K562 (cell line): ENCODE measurements around the gene MIEN1. TPM values are rescaled to one million over a fixed set of nuclear protein-coding genes. Genes with fewer than 3 reads are reported as not detected.

Source experiments
- E2F8 ChIP-seq: fragments of 450-650 bp; IDR thresholded peaks from 2 replicates; pipeline ENCODE4 v1.7.1; 2018; ENCODE audit warnings: mild to moderate bottlenecking, low read depth; ENCODE audit not compliant: partially characterized antibody
- EGR1 ChIP-seq: fragments of 450-650 bp; conservative IDR thresholded peaks from 2 replicates; pipeline ENCODE4 v1.6.1; 2017; ENCODE audit warnings: mild to moderate bottlenecking
- ELF2 ChIP-seq: fragments of 250-450 bp; sonication (Bioruptor Pico); IDR thresholded peaks from 2 replicates; pipeline ENCODE4 v1.5.0; 2021; ENCODE audit warnings: mild to moderate bottlenecking
- GABPA ChIP-seq: fragments of 200-800 bp; sonication (Bioruptor generic); conservative IDR thresholded peaks from 2 replicates; pipeline ENCODE4 v1.6.1; 2016; ENCODE audit warnings: low read depth, missing genetic modification characterization, missing compliant biosample characterization
- HMGN3 ChIP-seq: IDR thresholded peaks from 2 replicates; pipeline ENCODE4 v1.6.1; 2011; ENCODE audit warnings: borderline replicate concordance, low read depth, mild to moderate bottlenecking, mixed read lengths, low read length; ENCODE audit not compliant: insufficient read length; ENCODE audit errors: extremely low read depth
- MECOM ChIP-seq: fragments of 250-450 bp; sonication (Bioruptor Pico); IDR thresholded peaks from 2 replicates; pipeline ENCODE4 v1.8.0; 2022; ENCODE audit warnings: inconsistent platforms
- MNT ChIP-seq, 2 experiments: fragments of 450-650 bp; conservative IDR thresholded peaks; 2 replicates each; pipeline ENCODE4 v1.6.1; 2017; ENCODE audit warnings: mild to moderate bottlenecking in 2 of 2, moderate library complexity in 2 of 2
- NCOA1 ChIP-seq: fragments of 450-650 bp; IDR thresholded peaks from 2 replicates; pipeline ENCODE4 v1.6.1; 2016; ENCODE audit warnings: low read depth
- NFYB ChIP-seq: IDR thresholded peaks from 2 replicates; pipeline ENCODE4 v1.6.1; 2011; ENCODE audit warnings: mild to moderate bottlenecking, moderate library complexity; ENCODE audit not compliant: insufficient read length; ENCODE audit errors: extremely low read depth
- NRF1 ChIP-seq, 2 experiments: fragments of 450-650 bp; IDR thresholded peaks in 1 of 2; conservative IDR thresholded peaks in 1 of 2; 2 replicates each; pipeline ENCODE4 v1.6.1; 2014; ENCODE audit warnings: mild to moderate bottlenecking in 2 of 2
- RB1 ChIP-seq: fragments of 450-650 bp; IDR thresholded peaks from 2 replicates; pipeline ENCODE4 v1.6.1; 2017; ENCODE audit warnings: low read depth, mild to moderate bottlenecking
- SPI1 ChIP-seq: IDR thresholded peaks from 2 replicates; pipeline ENCODE4 v1.6.1; 2011; ENCODE audit warnings: low read depth, low read length, control low read depth, borderline replicate concordance
- TFAP4 ChIP-seq: sonication (generic); formaldehyde crosslinking; IDR thresholded peaks from 2 replicates; pipeline ENCODE4 v1.8.0; 2022; ENCODE audit warnings: missing genetic modification reagents, mild to moderate bottlenecking, moderate library complexity, borderline replicate concordance
- U2AF2 ChIP-seq: fragments of 200-400 bp; formaldehyde crosslinking; optimal IDR thresholded peaks from 2 replicates; pipeline ENCODE3; 2017; ENCODE audit warnings: low read depth, mild to moderate bottlenecking, low read length
- ZEB2 ChIP-seq: fragments of 450-650 bp; IDR thresholded peaks from 2 replicates; pipeline ENCODE4 v1.6.1; 2016
- ZNF639 ChIP-seq, 2 experiments: fragments of 200-800 bp in 1 of 2; sonication (Bioruptor generic) in 1 of 2; sonication (generic) in 1 of 2; formaldehyde crosslinking in 1 of 2; IDR thresholded peaks in 1 of 2; conservative IDR thresholded peaks in 1 of 2; 2 replicates each; pipeline versions ENCODE4 v1.5.0 to v1.6.1; 2016 to 2020; ENCODE audit warnings: missing compliant biosample characterization in 1 of 2, missing genetic modification characterization in 1 of 2, missing genetic modification reagents in 1 of 2
- polyA plus RNA-seq, 8 experiments: library from polyadenylated mRNA; depleted of rRNA in 4 of 8; stranded (reverse) in 5 of 8; unstranded in 3 of 8; fragments of >200 nt; fragmentation: Nextera tagmentation in 2 of 8; fragmentation: Illumina TruSeq in 1 of 8; extraction: Ambion mirVana in 2 of 8; extraction: Trizol in 1 of 8; gene quantifications; 2 replicates each; pipeline versions ENCODE4 v1.2.1 to v1.2.3, GENCODE V29; 2011 to 2014; ENCODE audit warnings: inconsistent platforms in 1 of 8, missing spikeins in 1 of 8
- total RNA-seq, 7 experiments: library from RNA; depleted of rRNA in 6 of 7; stranded (reverse); fragments of >200 nt in 6 of 7; fragmentation: Illumina TruSeq in 2 of 7; extraction: Trizol in 2 of 7; gene quantifications; 2 replicates each; pipeline versions ENCODE4 v1.2.1 to v1.2.3, GENCODE V29; 2011 to 2021; ENCODE audit warnings: low replicate concordance in 1 of 7

Gene MIEN1
- total and polyA plus RNA-seq, 9 of the 15 experiments (the other 6 are each of a cell fraction or from before 2014, with no cell fraction given), result 61.3 to 142 (median 78.9) TPM

GRCh38 chr17:39687546-39688474 lies 42.5 kb downstream of the MIEN1 start, which contains the start of gene PGAP3 (continued):
- TF ChIP-seq TFAP4 (CRISPR knock-in tag), result peak; percentile 40; the same call in 1 of the 2 replicates
- TF ChIP-seq GABPA (tag), result peak; percentile 99
- peak; percentile 69 for TF ChIP-seq HMGN3
- TF ChIP-seq MNT (conservative IDR thresholded peaks at IDR 0.05), result peak; percentile 32 to 46; a peak in 2 of 4 replicates
- TF ChIP-seq E2F8, result peak; percentile 94
- TF ChIP-seq NCOA1, result peak; percentile 74
- TF ChIP-seq MECOM (CRISPR knock-in tag), result no peak
- TF ChIP-seq NRF1 (conservative IDR thresholded peaks at IDR 0.05 in 1 of 2, IDR thresholded peaks at IDR 0.05 in 1 of 2), result peak; percentile 85 to 88
- TF ChIP-seq ZEB2, result peak; percentile 84
- no peak for TF ChIP-seq U2AF2
- TF ChIP-seq NFYB, result peak; percentile 27
- peak in 1 of 2 experiments; percentile 98; a peak in 2 of 4 replicates for TF ChIP-seq ZNF639 (CRISPR knock-in tag; conservative IDR thresholded peaks at IDR 0.05 in 1 of 2, IDR thresholded peaks at IDR 0.05 in 1 of 2)
- peak; percentile 57 for TF ChIP-seq EGR1
- TF ChIP-seq ELF2 (CRISPR knock-in tag), result peak; percentile 93
- peak; percentile 76 for TF ChIP-seq SPI1
- 0 out of 2 replicates have a peak, but pooled peaks have one; percentile 66 for TF ChIP-seq RB1
